GM18861 (cell line): ENCODE measurements around the gene MRTFA.
"Not testable (repeated sequence)": the region's sequence is repeated elsewhere in the genome, so short reads cannot be mapped to it uniquely, and the experiment has no call there.

ENCODE experiments used
- ATAC-seq: cut with Tn5 transposase; IDR thresholded peaks from one replicate; pipeline ENCODE4 v1.9.1; 2021; ENCODE audit not compliant: unreplicated experiment

The MRTFA gene

DNA sequence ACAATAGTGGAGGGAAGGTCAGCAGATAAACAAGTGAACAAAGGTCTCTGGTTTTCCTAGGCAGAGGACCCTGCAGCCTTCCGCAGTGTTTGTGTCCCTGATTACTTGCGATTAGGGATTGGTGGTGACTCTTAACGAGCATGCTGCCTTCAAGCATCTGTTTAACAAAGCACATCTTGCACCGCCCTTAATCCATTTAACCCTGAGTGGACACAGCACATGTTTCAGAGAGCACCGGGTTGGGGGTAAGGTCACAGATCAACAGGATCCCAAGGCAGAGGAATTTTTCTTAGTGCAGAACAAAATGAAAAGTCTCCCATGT lies 136.1 kb downstream of the MRTFA start:
- ATAC-seq = not testable (repeated sequence)

DNA sequence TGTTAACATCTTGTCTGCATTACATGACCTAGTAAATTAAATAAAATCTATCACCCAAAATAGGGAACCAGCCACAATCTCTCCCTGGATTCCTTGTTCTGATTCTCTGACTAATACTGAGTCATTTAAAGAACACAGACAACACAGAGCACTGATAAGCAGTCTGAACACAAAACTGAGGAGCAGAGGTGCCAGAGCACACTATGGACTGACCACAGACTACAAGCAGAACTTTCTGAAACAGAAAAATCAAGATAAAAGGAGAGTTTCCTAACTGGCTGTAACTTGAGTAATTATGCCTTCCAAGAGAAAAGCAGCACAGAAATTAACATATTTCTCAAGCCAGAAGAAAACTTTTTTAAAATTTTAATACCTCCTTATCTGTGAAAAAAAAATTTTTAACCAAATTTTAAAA lies 137.3 kb downstream of the MRTFA start:
- ATAC-seq = no peak

DNA sequence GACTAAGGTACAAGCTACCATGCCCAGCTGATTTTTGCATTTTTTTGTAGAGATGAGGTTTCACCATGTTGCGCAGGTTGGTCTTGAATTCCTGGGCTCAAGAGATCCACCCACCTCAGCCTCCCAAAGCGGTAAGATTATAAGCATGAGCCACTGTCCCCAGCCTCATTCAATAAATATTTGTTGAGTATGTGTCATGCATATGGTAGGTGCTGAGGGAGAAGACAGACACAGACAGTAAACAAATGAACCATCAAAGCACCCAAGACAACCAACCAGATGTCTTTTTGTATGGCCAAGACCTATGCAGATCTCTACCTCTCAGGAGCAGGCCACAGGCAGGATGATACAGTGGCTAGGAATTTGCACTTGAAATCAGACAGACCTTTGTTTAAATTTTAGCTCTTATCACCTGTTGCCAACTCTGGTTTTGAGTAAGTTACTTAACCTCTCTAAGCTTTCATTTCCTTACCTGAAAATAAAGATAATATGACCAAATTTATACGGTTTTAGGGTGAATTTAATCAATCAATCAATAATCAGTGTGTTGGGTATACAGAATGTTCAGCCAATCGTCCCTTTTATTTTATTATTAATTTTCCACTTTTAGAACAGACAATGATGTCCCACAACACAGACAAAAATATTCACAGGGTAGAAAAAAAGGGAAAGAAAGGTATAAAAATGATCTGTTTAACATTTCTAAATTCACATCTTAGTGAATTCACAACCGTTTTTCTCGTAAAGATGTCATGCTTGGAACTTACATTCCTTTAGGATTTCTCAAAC lies 137.9 kb downstream of the MRTFA start:
- no peak for ATAC-seq

DNA sequence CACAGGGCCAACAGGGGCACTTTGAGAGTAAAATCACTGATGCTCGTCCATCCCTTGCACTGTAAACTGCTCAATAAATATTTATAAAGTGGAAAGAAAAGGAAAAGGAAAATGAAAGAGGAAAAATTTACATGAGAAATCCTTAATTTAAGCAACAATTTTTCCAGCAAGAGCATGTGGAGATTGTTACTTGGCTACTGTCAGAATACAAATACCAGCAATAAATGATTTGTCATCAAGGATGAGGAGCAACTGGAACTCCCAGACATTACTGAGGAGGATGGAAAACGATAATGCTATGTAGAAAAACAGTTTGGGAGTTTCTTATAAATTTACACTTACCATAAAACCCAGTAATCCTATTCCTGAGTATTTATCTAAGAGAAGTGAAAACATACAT lies 143.1 kb downstream of the MRTFA start:
- ATAC-seq = no peak

GRCh38 chr22:40491990-40492631 lies 144.4 kb downstream of the MRTFA start:
- ATAC-seq = peak; percentile 90

GRCh38 chr22:40487663-40488249 lies 148.8 kb downstream of the MRTFA start:
- no peak for ATAC-seq

DNA sequence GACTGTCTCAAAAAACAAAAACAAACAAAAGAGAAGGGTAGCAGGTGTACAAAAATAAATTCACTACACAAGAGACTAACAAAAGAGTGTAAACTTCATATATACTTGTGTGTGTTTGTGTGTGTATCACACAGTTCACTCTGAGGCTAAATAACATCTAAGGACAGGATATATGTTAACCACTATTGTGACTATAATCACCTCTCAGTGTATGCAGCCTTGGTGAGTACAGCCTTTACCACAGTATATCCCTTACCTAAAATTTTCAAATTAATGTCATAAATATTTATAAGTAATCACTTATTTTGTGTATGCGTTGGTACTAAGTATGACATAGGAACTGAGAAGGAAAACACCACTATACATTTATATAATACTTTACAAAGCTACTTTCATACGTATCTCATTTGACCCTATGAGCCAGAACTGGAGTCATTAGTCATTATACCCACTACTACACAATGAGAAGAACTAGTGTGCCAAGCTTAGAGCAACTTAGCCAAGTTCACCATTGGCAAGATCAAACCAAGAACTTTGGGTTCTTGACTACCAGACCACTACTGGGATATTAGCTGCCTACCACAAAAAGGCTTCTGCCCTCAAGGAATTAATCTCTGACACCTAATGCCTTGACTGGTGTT lies 149.4 kb downstream of the MRTFA start:
- no peak for ATAC-seq

DNA sequence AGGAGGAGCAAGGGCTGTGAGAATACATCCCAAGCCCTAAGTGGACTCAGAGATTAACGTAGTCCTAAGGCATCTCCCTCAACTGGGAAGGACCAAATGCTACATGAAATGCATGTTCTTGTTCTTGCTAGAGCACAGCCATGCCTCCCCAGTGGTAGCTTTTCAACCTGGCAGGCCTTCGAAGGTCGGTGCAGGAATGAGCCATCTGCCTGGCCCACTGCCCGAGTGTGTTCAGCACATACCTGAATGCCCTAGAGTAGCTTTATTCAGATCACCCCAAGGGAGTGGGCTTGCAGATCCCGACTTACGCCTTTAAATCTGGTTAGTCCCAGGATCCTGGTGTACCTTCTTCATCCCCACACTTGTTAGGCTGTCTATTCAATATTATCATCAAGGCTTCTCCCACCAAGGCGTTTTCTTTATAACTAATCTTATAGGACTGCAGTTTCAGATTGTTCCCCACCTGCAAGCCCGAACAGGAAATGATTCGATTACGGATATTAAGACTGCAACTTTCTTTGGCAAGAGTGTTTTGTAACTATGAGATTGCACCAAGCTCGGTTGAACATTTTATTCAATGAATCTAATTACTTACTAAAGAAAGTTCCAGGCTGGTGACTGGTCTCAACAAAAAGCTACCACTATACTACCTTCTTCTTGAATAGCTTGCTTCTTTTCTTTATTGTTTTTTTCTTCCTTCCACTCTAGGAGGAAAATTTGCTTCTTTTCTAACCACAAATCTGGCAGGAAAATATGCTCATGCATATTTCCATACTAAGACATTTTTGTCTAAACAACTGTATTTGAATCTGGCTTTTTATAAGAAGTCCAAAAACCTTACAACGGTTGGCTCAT lies 150.5 kb downstream of the MRTFA start:
- no peak for ATAC-seq

DNA sequence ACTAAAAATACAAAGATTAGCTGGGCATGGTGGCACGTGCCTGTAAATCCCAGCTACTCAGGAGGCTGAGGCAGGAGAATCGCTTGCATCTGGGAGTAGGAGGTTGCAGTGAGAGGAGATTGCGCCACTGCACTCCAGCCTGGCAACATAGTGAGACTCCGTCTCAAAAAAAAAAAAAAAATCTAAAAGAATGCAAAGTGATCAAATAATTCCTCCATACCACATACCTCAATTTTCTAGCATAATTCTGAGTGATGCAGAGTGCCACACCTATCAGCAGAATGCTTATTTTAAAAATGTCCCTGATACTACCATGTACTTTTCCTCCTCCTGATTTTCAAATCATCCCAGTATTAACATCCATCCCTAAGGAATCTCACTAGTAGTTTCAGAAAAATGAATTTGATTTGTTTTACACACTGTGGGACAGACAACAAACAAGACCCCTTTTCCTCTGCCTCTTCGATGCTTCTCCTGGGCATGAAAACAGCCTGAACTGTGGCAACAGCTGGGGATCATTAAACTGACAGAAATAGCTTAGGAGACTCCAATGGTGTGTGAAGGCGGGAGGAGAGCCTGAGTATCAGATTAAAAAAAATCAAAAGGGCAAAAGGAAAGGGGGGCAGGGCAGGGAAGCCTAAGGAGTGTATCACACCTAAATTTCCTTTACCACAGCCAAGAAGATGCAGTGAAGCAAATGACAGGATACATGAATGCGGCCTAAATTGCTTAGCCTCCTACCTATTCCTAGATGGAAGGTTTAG lies 151.4 kb downstream of the MRTFA start:
- ATAC-seq = no peak

DNA sequence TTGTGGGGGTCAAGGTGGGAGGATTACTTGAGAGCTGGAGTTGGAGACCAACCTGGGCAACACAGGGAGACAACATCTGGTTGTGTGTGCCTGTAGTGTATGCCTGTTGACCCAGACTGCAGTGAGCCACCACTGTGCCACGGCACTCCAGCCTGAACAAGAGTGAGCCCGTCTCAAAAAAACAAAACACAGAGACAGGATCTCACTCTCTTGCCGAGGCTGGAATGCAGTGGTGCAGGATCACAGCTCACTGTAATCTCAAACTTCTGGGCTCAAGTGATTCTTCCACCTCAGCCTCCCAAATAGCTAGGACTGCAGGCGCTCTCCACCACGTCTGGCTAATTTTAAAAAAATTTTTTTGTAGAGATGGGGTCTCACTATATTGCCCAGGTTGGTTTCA lies 153.6 kb downstream of the MRTFA start:
- ATAC-seq = no peak

GRCh38 chr22:40482391-40482790 lies 154.1 kb downstream of the MRTFA start:
- no peak for ATAC-seq

GRCh38 chr22:40480996-40481395 lies 155.5 kb downstream of the MRTFA start:
- no peak for ATAC-seq

- ATAC-seq = no peak
These were observed 156.5 kb downstream of the MRTFA start for GRCh38 chr22:40479887-40480538.

GRCh38 chr22:40479126-40479800 lies 157.3 kb downstream of the MRTFA start:
- ATAC-seq = no peak

GRCh38 chr22:40478338-40479125 lies 158.0 kb downstream of the MRTFA start:
- no peak for ATAC-seq

DNA sequence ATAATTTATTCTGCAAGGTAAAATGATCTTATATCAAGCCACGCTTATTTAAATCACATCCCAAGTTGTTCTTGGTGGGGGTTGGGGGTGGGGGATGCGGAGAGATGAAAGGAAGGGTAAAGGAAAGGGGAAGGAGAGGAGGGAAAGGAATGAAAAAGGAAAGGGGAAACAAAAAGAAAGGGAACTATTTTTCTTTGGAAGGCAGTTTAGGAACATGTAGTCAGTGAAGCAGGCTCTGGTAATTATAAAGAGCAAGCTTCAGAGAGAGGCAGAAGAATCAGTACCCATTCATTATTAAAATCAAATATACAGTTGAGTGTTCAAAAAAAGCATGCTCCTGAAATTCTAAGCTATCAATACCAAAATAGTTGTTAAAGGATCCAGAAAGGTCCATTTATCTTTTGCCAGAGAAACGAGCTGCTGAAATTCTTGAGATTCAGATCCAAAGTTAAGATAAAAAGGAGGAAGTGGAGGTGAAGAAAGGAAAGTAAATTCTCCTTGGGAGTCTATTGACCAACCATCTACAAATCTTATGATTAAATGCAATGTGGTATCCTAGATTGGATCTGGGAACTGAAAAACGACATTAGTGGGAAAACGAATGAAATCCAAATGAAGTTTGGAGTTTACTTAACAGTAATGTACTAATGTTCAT lies 158.7 kb downstream of the MRTFA start:
- ATAC-seq = no peak

- ATAC-seq = no peak
These were observed 160.2 kb downstream of the MRTFA start for GRCh38 chr22:40476341-40476740.

DNA sequence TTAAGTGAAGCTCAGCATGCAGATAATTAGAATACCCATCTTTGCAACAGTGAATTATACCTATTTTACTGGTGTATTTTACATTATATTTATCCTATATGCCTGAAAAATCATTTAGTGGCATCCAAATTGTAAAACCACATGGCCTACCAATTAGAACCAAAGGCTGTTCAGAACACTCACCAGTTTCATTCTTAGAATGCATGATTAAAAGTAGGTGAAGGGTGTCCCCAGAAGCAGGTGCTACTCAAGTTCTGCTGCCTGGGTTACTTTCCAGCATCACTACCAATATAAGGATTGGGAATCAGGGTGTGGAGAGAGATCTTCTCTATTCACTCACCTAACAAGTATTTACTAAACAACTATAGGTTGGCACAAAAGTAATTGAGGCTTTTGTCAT lies 162.8 kb downstream of the MRTFA start:
- no peak for ATAC-seq
